GM12892 (cell line): ENCODE data around the gene DPF3.

Experiments
- POLR2A ChIP-seq: IDR thresholded peaks from 2 replicates; pipeline ENCODE4 v1.6.1; 2011; ENCODE audit warnings: low read depth, low read length, control low read depth
- POLR2AphosphoS5 ChIP-seq: IDR thresholded peaks from 2 replicates; pipeline ENCODE4 v1.6.1; 2011; ENCODE audit warnings: low read depth, low read length, control low read depth
- TAF1 ChIP-seq: IDR thresholded peaks from 2 replicates; pipeline ENCODE4 v1.6.1; 2011; ENCODE audit warnings: low read depth, mild to moderate bottlenecking, control low read depth, low read length, borderline replicate concordance

DNA sequence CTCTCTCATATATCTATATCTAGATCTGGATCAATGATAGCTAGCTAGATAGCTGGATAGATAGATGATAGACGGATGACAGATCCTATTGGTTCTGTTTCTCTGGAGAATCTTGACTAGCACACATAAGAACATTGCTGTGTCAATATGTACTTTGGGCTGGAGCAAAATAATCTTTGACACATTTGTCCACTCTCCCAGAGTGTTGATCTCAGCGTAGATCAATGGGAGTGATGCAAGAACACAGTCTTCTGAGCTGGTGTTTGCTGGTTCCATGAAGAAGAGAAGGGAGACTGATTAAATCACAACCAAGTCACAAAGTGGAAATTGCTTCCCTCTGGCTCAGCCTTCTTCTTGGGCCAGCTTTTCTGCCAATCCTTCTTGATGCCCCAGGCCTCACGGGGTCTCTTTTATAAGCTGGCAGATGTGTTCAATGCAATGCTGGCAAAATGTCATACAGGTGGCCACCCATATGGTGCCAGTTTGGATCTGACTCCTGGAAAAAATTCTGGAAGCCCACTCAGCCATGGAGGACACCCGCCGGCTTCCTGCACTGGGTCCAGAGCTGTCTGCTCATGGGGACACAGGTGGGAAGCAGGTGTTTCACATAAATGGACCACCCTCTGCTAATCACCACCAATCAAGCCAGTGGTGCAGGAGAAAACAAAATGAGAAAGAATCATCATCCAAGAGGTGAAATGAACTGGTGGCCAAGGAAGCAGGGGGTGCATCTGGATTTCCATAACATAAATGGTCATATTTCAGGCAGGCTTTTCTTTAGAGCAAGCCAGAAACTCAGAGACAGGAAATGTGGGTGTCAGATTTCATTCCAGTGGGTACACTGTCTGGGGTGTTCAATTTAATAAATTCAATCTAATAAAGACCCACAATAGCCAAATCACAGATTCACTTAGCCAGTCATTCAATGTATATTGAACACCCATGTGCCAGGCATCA is 310.3 kb downstream of the DPF3 start:
- TF ChIP-seq POLR2AphosphoS5 (no peak), POLR2A (no peak), TAF1 (no peak)
